CD4-positive, alpha-beta T cell treated with Interleukin-17A for 4 hours (primary cell): ENCODE results near the gene PIK3CA.
"Not testable (repeated sequence)": the region's sequence is repeated elsewhere in the genome, so short reads cannot be mapped to it uniquely, and the experiment has no call there.

Source experiments
- DNase-seq: peaks from one replicate; pipeline ENCODE4 v3.0.0-alpha.2; 2020; ENCODE audit warnings: mixed read lengths

PIK3CA gene

GRCh38 chr3:179147873-179148615 is at the start of gene PIK3CA:
TSS of gene PIK3CA (plus strand) at chr3:179148357. CDS start at chr3:179198826, 50,469 bp downstream.
- peak; percentile 92 for DNase-seq

- no peak for DNase-seq
Measured at GRCh38 chr3:179098388-179099077, 49.6 kb upstream of the PIK3CA start.

GRCh38 chr3:179100652-179101051 is 47.5 kb upstream of the PIK3CA start:
- no peak for DNase-seq

GRCh38 chr3:179105881-179106280 is 42.3 kb upstream of the PIK3CA start:
- DNase-seq, result no peak

GRCh38 chr3:179107617-179108016 is 40.5 kb upstream of the PIK3CA start:
- DNase-seq, result no peak

- DNase-seq, result no peak
Measured at GRCh38 chr3:179108086-179108485, 40.1 kb upstream of the PIK3CA start.

- DNase-seq, result no peak
Measured at GRCh38 chr3:179113903-179114302, 34.3 kb upstream of the PIK3CA start.

- DNase-seq, result not testable (repeated sequence)
Measured at GRCh38 chr3:179115444-179115843, 32.7 kb upstream of the PIK3CA start.

- DNase-seq, result no peak
Measured at GRCh38 chr3:179116816-179117215, 31.3 kb upstream of the PIK3CA start.

GRCh38 chr3:179132191-179132890 is 15.8 kb upstream of the PIK3CA start:
- DNase-seq, result not testable (repeated sequence)

GRCh38 chr3:179133575-179133974 is 14.6 kb upstream of the PIK3CA start:
- DNase-seq, result no peak

GRCh38 chr3:179136195-179136594 is 12.0 kb upstream of the PIK3CA start:
- no peak for DNase-seq

GRCh38 chr3:179141890-179142289 is 6.3 kb upstream of the PIK3CA start:
- no peak for DNase-seq

GRCh38 chr3:179146911-179147513 is 1.1 kb upstream of the PIK3CA start:
- peak; percentile 34 for DNase-seq

- DNase-seq, result peak; percentile 57
Measured at GRCh38 chr3:179147514-179147872, 664 bp upstream of the PIK3CA start.

GRCh38 chr3:179148616-179149405 is 654 bp downstream of the PIK3CA start:
- peak; percentile 81 for DNase-seq

- peak; percentile 38 for DNase-seq
Measured at GRCh38 chr3:179149406-179149867, 1.3 kb downstream of the PIK3CA start.

- no peak for DNase-seq
Measured at GRCh38 chr3:179149951-179150350, 1.8 kb downstream of the PIK3CA start.

- no peak for DNase-seq
Measured at GRCh38 chr3:179150610-179151009, 2.5 kb downstream of the PIK3CA start.

- DNase-seq, result no peak
Measured at GRCh38 chr3:179151474-179151873, 3.3 kb downstream of the PIK3CA start.

- DNase-seq, result no peak
Measured at GRCh38 chr3:179156170-179156569, 8.0 kb downstream of the PIK3CA start.

GRCh38 chr3:179156775-179157174 is 8.6 kb downstream of the PIK3CA start:
- DNase-seq, result no peak
